Gastrocnemius medialis (tissue), 4 donors: ENCODE results near the gene PLXNC1. TPM values are rescaled to one million over a fixed set of nuclear protein-coding genes. Genes with fewer than 3 reads are reported as not detected.

Experiments used
- ATAC-seq, 2 donors: fragments of 150-250 bp; one replicate each; pipeline ENCODE4 v1.9.1; 2016
- DNase-seq, 2 donors: peaks; one replicate each; pipeline ENCODE4 v3.0.0-alpha.2; 2019
- H3K27ac ChIP-seq, 4 donors: fragments of 200-600 bp; sonication (generic); 1 replicate in 1 of 4; 2 replicates in 3 of 4; pipeline ENCODE4 v1.5.1; 2016 to 2018; ENCODE audit warnings: mild to moderate bottlenecking in 2 of 4, moderate library complexity in 1 of 4
- H3K27me3 ChIP-seq, 3 donors: fragments of 200-600 bp; sonication (generic) in 2 of 3; 1 replicate in 1 of 3; 2 replicates in 2 of 3; pipeline versions ENCODE4 v1.5.1 to v1.6.0; 2016 to 2019; ENCODE audit warnings: mild to moderate bottlenecking in 1 of 3, moderate library complexity in 1 of 3
- H3K36me3 ChIP-seq, 2 donors: fragments of 200-600 bp; sonication (generic) in 1 of 2; one replicate each; pipeline ENCODE4 v1.5.1; 2017 to 2018
- H3K4me1 ChIP-seq, 2 donors: fragments of 200-600 bp; sonication (generic) in 1 of 2; one replicate each; pipeline ENCODE4 v1.5.1; 2016 to 2017; ENCODE audit warnings: mild to moderate bottlenecking in 2 of 2
- H3K4me3 ChIP-seq, 4 donors: fragments of 200-600 bp; sonication (generic) in 3 of 4; 1 replicate in 1 of 4; 2 replicates in 3 of 4; pipeline ENCODE4 v1.5.1; 2016 to 2019; ENCODE audit warnings: mild to moderate bottlenecking in 2 of 4
- H3K9me3 ChIP-seq, 3 donors: fragments of 200-600 bp; sonication (generic) in 2 of 3; 1 replicate in 1 of 3; 2 replicates in 2 of 3; pipeline ENCODE4 v1.5.1; 2016 to 2019
- CTCF ChIP-seq, 5 experiments: fragments of 450-650 bp in 3 of 5; fragments of 200-600 bp in 2 of 5; sonication (generic) in 2 of 5; IDR thresholded peaks in 4 of 5; conservative IDR thresholded peaks in 1 of 5; 1 replicate in 4 of 5; 2 replicates in 1 of 5; pipeline ENCODE4 v1.5.1; 2016 to 2019; ENCODE audit warnings: antibody characterized with exemption in 5 of 5, mild to moderate bottlenecking in 3 of 5, moderate library complexity in 3 of 5
- POLR2A ChIP-seq, 2 donors: fragments of 450-650 bp; IDR thresholded peaks; one replicate each; pipeline ENCODE4 v1.6.1; 2017; ENCODE audit warnings: antibody characterized with exemption in 2 of 2, mild to moderate bottlenecking in 2 of 2, moderate library complexity in 2 of 2
- in situ Hi-C, 4 donors: fragments of 200-750 bp; cut with MboI; loops; one replicate each; pipeline versions ENCODE4 v1.15.0 to v1.8.0; 2017; ENCODE audit warnings: low sequenced_read_pairs in 4 of 4
- intact Hi-C: fragments of 100-400 bp; cut with DNase I; formaldehyde crosslinking; loops from one replicate; pipeline ENCODE4 v1.15.1; 2023; ENCODE audit warnings: low total_unique reads
- total RNA-seq, 4 donors: library from RNA; depleted of rRNA; stranded (reverse); fragments of >200 nt; gene quantifications; one replicate each; pipeline versions ENCODE4 v1.1.0 to v1.2.3, GENCODE V29; 2016

PLXNC1 gene
- total RNA-seq = 1 to 10 TPM in 2 of 4 donors, under 1 TPM in 2; 0.62 to 2.2 (median 1.2) TPM

DNA sequence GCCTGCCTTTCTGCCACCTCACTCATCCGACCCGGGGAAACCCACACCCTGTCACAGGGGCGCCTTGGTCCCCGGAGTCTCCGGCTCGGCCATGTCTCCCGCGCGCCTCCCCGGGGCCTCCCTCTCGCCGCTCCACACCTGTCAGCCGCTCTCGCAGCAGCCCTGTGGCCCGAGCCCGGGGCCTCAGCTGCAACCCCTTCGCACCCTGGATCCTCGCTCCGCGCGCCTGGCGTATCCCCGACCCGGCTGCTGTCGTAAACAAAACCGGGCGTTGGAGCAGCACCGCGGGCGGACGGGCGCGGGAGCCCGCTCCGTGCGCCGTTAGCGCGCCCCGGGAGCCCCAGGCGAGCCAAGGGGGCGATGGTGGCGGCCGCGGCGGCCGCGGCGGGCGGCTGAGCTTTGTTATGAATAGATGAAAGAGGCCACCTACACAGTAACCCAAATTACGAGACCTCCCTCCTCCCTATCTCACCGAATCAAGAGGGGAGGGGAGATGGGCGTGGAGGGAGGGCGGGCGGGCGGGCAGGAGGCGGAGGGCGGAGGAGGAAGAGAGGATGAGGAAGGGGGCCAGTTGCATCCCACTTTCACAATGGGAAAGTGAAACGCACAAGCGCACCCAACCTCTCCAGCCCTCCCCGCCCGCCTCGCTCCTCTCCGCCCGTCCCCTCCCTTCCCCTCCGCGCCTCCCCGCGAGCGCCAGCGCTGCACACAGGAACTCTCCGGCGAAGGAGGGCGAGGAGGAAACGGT, at the start of gene PLXNC1:
Gene PLXNC1, plus strand, starts transcription at position 587 of the 748 bp plus-strand sequence. CDS start 395 bp downstream, outside the sequence.
- in situ Hi-C loops (loop anchor here (25.0 kb wide), 2 partner anchors 289 to 614 kb away; no protein-coding TSS in a partner anchor), intact Hi-C loops (loop anchor here (5.0 kb wide), 2 partner anchors 284 to 384 kb away; no protein-coding TSS in a partner anchor)
- Histone ChIP-seq H3K27me3 (peaks cover 7 to 23% (median 18%) of the 10 kb centered on the region in 3 donors), H3K4me1 (peaks cover 4 to 5% of the 10 kb centered on the region in 2 donors), H3K27ac (no peak within 1 kb of the TSS), H3K4me3 (peak within 1 kb of the TSS; percentile 50 to 60 (median 60)), H3K9me3 (no peaks in the 10 kb centered on the region), H3K36me3 (no peaks in the 10 kb centered on the region)
- TF ChIP-seq POLR2A (IDR thresholded peaks at IDR 0.05) (no peak), CTCF (IDR thresholded peaks at IDR 0.05 in 4 of 5, conservative IDR thresholded peaks at IDR 0.05 in 1 of 5) (no peak)
- DNase-seq = no peak
- no peak for ATAC-seq

- Histone ChIP-seq H3K36me3 (no peaks in the 10 kb centered on the region), H3K9me3 (no peaks in the 10 kb centered on the region), H3K27ac (no peak overlapping the region), H3K4me3 (no peak overlapping the region), H3K4me1 (peaks cover 15 to 20% of the 10 kb centered on the region in 2 donors), H3K27me3 (no peaks in the 10 kb centered on the region)
- DNase-seq (no peak), ATAC-seq (no peak)
- TF ChIP-seq POLR2A (IDR thresholded peaks at IDR 0.05) = no peak
- TF ChIP-seq CTCF (IDR thresholded peaks at IDR 0.05 in 4 of 5, conservative IDR thresholded peaks at IDR 0.05 in 1 of 5) = no peak
- in situ Hi-C loops = loop anchor here (10.0 to 25.0 kb wide), 4 partner anchors 104 to 354 kb away; no protein-coding TSS in a partner anchor
- intact Hi-C loops = no loop called here
Observed at GRCh38 chr12:94099191-94099590, 49.2 kb upstream of the PLXNC1 start.

- no peak overlapping the region for H3K4me3 ChIP-seq
- ATAC-seq (no peak), DNase-seq (no peak)
- no peak for TF ChIP-seq POLR2A (IDR thresholded peaks at IDR 0.05)
- TF ChIP-seq CTCF (IDR thresholded peaks at IDR 0.05 in 4 of 5, conservative IDR thresholded peaks at IDR 0.05 in 1 of 5) = no peak
- H3K4me1 ChIP-seq = peaks cover 15 to 20% of the 10 kb centered on the region in 2 donors
- H3K9me3 ChIP-seq = no peaks in the 10 kb centered on the region
- H3K36me3 ChIP-seq = no peaks in the 10 kb centered on the region
- in situ Hi-C loops = loop anchor here (5.0 to 25.0 kb wide), 9 partner anchors 105 to 1112 kb away; no protein-coding TSS in a partner anchor
- H3K27me3 ChIP-seq = no peaks in the 10 kb centered on the region
- intact Hi-C loops = loop anchor here (2.0 to 5.0 kb wide), 4 partner anchors 52 to 423 kb away; partner anchors contain the start of gene CRADD
- peak overlapping the region in 1 of 4 donors; percentile 54 for H3K27ac ChIP-seq
Observed at GRCh38 chr12:94099632-94100031, 48.7 kb upstream of the PLXNC1 start.

DNA sequence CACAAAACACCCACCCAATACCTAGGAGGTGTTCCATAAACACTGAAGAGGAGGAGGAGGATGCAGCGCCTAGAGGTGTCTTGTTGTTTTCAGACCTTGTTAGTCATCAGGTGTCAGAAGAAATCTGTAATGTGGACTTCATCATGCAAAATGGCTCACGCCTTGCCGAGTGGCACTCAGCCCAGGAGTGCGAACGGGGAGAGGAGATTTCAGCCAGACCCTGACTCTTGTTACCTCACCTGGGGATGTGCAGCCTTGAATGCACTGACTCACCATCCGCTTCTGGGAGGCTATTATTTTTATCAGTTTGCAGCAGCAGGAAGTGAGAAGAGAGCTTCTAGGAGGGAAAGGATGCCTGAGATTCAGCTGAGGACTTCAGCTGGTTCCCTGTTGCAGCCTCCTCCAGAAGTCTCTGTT, 48.2 kb upstream of the PLXNC1 start:
- ATAC-seq (peak; percentile 45 to 83), DNase-seq (peak; percentile 55 to 62)
- intact Hi-C loops = loop anchor here (2.0 to 5.0 kb wide), 4 partner anchors 53 to 423 kb away; partner anchors contain the start of gene CRADD
- H3K4me3 ChIP-seq = no peak overlapping the region
- H3K9me3 ChIP-seq = no peaks in the 10 kb centered on the region
- peak overlapping the region in 1 of 4 donors; percentile 54 for H3K27ac ChIP-seq
- peaks cover 15 to 20% of the 10 kb centered on the region in 2 donors for H3K4me1 ChIP-seq
- no peaks in the 10 kb centered on the region for H3K27me3 ChIP-seq
- TF ChIP-seq POLR2A (IDR thresholded peaks at IDR 0.05) (no peak), CTCF (IDR thresholded peaks at IDR 0.05 in 4 of 5, conservative IDR thresholded peaks at IDR 0.05 in 1 of 5) (no peak)
- in situ Hi-C loops = loop anchor here (5.0 to 25.0 kb wide), 5 partner anchors 533 to 1113 kb away; no protein-coding TSS in a partner anchor
- no peaks in the 10 kb centered on the region for H3K36me3 ChIP-seq
